ENCODE data around the gene HILPDA.

HILPDA gene

DNA sequence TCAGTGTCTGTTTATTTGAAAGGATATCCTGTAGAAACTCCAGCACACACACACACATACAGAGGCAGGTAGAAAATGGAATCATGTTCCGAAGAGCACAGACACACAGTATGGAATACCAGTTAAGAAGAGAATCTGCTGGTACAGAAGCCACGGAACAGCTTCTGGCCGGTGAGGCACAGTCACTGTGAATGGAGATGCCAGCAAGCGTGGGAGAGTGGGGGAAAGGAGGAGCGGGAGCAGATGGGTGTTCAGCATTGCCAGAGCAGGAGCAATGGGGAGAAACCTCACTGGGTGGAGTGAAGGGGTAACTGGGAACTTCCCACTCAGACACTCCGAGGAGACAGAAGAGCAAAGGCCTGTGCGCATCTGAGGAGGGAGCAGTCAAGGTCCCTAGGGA is 36.4 kb upstream of the HILPDA start:
- no peak for ATAC-seq
- TF ChIP-seq ZNF565 (CRISPR knock-in tag; conservative IDR thresholded peaks at IDR 0.05; ENCODE audit: low read depth) (no peak), OSR1 (CRISPR knock-in tag; IDR thresholded peaks at IDR 0.05) (no peak), ESRRG (CRISPR knock-in tag; IDR thresholded peaks at IDR 0.05) (no peak), POU6F1 (CRISPR knock-in tag; IDR thresholded peaks at IDR 0.05; ENCODE audit: borderline replicate concordance, low read depth) (no peak), RARB (CRISPR knock-in tag; IDR thresholded peaks at IDR 0.05) (no peak), CSDC2 (CRISPR knock-in tag; IDR thresholded peaks at IDR 0.05) (no peak), ZC3H10 (CRISPR knock-in tag; IDR thresholded peaks at IDR 0.05) (no peak), ISL1 (CRISPR knock-in tag; IDR thresholded peaks at IDR 0.05) (no peak)

DNA sequence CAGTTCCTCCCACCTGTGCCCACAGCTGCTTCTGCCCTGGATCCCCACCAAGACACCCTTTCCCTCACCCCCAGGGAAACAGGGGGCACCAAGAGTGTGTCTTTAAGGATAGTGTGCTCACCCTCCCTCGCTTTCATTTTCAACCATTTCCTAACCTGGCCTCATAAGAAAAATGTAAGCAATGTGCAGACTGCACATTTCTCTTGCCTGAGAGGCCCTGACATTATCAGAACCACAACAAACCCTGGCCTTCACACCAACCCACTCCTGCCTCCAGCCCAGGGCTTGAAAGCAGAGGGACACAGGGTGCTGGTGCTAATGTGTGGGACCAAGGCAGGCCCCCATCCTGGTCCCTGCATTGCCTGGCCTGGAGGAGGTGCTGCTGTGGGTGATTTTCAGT is 34.9 kb upstream of the HILPDA start:
- no peak for TF ChIP-seq ZNF8 (CRISPR knock-in tag; IDR thresholded peaks at IDR 0.05)
- TF ChIP-seq ZNF565 (CRISPR knock-in tag; conservative IDR thresholded peaks at IDR 0.05; ENCODE audit: low read depth) = no peak
- no peak for TF ChIP-seq GLIS3 (CRISPR knock-in tag; IDR thresholded peaks at IDR 0.05)
- TF ChIP-seq TSHZ2 (CRISPR knock-in tag; IDR thresholded peaks at IDR 0.05) = no peak
- no peak for TF ChIP-seq SNAI2 (CRISPR knock-in tag; IDR thresholded peaks at IDR 0.05)
- TF ChIP-seq PPARA (CRISPR knock-in tag; IDR thresholded peaks at IDR 0.05; ENCODE audit: borderline replicate concordance) = no peak
- no peak for TF ChIP-seq ZC3H10 (CRISPR knock-in tag; IDR thresholded peaks at IDR 0.05)
- no peak for TF ChIP-seq PATZ1 (CRISPR knock-in tag; IDR thresholded peaks at IDR 0.05; ENCODE audit: borderline replicate concordance)
- TF ChIP-seq ISL1 (CRISPR knock-in tag; IDR thresholded peaks at IDR 0.05) = no peak
- no peak for TF ChIP-seq RARB (CRISPR knock-in tag; IDR thresholded peaks at IDR 0.05)
- no peak for ATAC-seq

DNA sequence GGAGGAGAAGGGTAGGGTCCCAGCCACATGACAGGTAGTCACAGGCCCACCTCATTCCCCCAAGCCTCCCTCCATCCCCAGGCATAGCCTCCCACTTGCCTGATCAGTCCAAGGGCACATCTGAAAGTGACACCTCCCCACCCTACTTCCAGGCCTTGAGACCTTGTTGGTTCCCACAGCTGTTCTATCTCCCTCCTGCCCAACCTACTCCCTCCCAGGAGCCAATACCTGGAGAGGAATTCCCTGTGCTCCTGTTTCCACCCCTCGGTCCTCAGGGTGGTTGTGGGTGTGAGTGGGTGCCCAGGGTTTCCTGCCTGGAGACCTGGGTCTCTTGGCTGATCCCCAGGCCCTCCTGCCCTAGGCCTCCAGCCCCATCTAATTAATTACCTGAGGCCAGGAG is 34.3 kb upstream of the HILPDA start:
- ATAC-seq = no peak
- TF ChIP-seq BACH2 (CRISPR knock-in tag; IDR thresholded peaks at IDR 0.05; ENCODE audit: borderline replicate concordance) = no peak
- no peak for TF ChIP-seq TOX (CRISPR knock-in tag; IDR thresholded peaks at IDR 0.05; ENCODE audit: borderline replicate concordance)
- no peak for TF ChIP-seq GLIS3 (CRISPR knock-in tag; IDR thresholded peaks at IDR 0.05)
- no peak for TF ChIP-seq ZFP30 (CRISPR knock-in tag; IDR thresholded peaks at IDR 0.05)
- TF ChIP-seq, protein P1, sequence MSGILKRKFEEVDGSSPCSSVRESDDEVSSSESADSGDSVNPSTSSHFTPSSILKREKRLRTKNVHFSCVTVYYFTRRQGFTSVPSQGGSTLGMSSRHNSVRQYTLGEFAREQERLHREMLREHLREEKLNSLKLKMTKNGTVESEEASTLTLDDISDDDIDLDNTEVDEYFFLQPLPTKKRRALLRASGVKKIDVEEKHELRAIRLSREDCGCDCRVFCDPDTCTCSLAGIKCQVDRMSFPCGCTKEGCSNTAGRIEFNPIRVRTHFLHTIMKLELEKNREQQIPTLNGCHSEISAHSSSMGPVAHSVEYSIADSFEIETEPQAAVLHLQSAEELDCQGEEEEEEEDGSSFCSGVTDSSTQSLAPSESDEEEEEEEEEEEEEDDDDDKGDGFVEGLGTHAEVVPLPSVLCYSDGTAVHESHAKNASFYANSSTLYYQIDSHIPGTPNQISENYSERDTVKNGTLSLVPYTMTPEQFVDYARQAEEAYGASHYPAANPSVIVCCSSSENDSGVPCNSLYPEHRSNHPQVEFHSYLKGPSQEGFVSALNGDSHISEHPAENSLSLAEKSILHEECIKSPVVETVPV (CRISPR knock-in tag; IDR thresholded peaks at IDR 0.05) = no peak
- no peak for TF ChIP-seq ZNF8 (CRISPR knock-in tag; IDR thresholded peaks at IDR 0.05)
- no peak for TF ChIP-seq ZFP3 (CRISPR knock-in tag; IDR thresholded peaks at IDR 0.05)
- no peak for TF ChIP-seq ZC3H10 (CRISPR knock-in tag; IDR thresholded peaks at IDR 0.05)

DNA sequence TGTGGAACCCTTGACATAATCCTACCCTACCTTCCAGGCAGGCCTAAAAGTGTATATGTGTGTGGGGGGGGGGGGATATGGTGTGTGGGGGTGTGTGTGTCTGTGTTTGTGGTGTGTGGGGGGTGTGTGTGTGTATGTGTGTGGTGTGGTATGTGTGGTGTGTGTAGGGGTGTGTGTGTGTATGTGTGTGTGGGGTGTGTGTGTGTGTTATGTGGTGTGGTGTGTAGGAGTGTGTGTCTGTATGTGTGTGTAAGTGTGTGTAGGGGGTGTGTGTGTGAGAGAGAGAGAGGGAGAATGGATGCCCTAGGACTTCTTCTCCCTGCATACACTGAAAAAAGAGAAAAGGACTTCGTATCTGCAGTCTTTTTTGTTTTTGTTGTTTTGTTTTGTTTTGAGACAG is 33.6 kb upstream of the HILPDA start:
- no peak for ATAC-seq
- no peak for TF ChIP-seq ARNTL (CRISPR knock-in tag; IDR thresholded peaks at IDR 0.05; ENCODE audit: borderline replicate concordance, low read depth)
- TF ChIP-seq, protein P1 (CRISPR knock-in tag; IDR thresholded peaks at IDR 0.05) = no peak
- no peak for TF ChIP-seq ZFP3 (CRISPR knock-in tag; IDR thresholded peaks at IDR 0.05)
- no peak for TF ChIP-seq PATZ1 (CRISPR knock-in tag; IDR thresholded peaks at IDR 0.05; ENCODE audit: borderline replicate concordance)
- TF ChIP-seq ZFP30 (CRISPR knock-in tag; IDR thresholded peaks at IDR 0.05) = no peak
- TF ChIP-seq ZNF565 (CRISPR knock-in tag; conservative IDR thresholded peaks at IDR 0.05; ENCODE audit: low read depth) = no peak
- TF ChIP-seq ESRRG (CRISPR knock-in tag; IDR thresholded peaks at IDR 0.05) = no peak
- no peak for TF ChIP-seq TCF4 (CRISPR knock-in tag; IDR thresholded peaks at IDR 0.05; ENCODE audit: borderline replicate concordance)
- no peak for TF ChIP-seq PPARA (CRISPR knock-in tag; IDR thresholded peaks at IDR 0.05; ENCODE audit: borderline replicate concordance)
- no peak for TF ChIP-seq RARB (CRISPR knock-in tag; IDR thresholded peaks at IDR 0.05)
- no peak for TF ChIP-seq TOX (CRISPR knock-in tag; IDR thresholded peaks at IDR 0.05; ENCODE audit: borderline replicate concordance)
- no peak for TF ChIP-seq OSR1 (CRISPR knock-in tag; IDR thresholded peaks at IDR 0.05)
- TF ChIP-seq TSHZ2 (CRISPR knock-in tag; IDR thresholded peaks at IDR 0.05) = no peak
